ENCODE results near the gene FSIP1. TPM values are rescaled to one million over a fixed set of nuclear protein-coding genes. Genes with fewer than 3 reads are reported as not detected.
A peak's percentile ranks its signal among the peaks of the same experiment; 100 is the strongest.

The FSIP1 gene
- polyA plus RNA-seq, 1 donor, result 3.6 TPM

DNA sequence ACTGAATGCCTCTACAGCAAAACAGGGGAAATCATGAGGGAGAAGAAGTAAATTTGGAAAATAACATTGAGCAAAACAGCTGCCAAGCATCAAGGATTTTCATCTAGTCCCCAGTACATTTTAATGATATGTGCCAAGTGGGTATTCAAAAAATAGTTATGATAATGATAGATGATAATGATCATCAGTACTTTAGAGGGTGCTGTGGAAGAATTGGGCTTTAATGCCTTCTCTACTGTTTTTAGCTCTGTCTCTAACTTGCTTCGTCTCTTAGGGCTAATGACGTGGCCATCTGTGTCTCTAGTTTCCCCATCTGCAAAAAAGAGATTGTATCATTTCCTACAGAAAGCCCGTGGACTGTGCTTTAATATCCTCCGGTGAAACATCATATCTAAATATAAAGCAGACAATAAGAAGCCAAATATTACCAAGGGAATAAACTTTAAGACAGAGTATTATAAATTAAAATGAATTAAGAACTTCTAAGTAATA, 10.2 kb upstream of the FSIP1 start:
- DNase-seq, result no peak

GRCh38 chr15:39792025-39792843, 9.6 kb upstream of the FSIP1 start:
- DNase-seq, result no peak

DNA sequence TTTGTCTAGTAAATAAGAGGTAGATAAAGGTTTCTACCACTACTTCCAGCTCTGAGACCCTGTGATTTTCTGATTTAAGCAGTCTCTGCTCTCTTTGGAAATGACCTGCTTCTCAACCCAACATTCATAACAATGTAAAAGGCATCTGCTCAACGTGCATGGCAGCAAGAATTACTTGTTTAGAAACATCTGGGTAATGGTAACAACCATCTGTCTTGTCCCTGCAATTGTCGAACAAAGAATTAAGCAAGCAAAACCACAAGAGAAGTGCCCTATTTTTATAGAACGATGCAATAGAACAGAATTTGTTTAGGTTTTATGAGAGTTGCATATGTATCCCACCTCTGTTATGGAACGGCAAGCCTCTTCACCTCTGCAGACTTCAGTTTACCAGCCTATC, 7.1 kb upstream of the FSIP1 start:
- DNase-seq, result no peak

DNA sequence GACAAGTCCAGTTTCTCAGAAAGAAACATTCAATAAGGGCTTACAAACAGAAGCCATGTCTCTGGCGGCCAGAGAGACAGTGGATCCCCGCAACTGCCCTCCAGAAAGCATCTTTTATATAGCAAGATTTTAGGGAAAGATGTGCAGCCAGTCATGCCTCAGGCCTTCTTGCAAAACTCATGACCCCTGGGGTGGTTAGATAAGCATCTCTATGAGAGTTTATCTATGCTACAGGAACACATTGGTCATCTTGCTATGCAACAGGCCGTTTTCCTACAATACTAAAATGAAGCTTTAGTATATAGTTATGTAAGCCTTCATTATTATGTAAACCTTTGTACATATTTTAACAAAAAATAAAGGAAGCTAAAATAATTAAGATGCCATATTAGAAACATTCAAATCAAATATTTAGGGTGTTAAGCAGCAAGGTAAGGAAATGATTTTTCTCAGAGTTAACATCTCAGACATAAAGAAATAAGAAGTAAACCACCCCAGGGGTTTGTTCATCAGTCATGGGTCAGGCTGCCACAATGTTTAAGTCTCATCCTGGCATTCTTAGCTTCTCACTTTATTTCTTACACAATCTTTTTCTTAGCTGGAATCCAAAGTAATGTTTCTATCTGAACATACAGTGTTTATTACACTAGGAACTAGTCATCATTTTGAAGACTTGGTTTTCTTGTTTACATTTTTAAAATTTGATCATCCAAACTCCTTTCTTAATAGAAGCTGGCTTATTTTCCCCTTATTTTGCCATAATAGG, 6.3 kb upstream of the FSIP1 start:
- no peak for DNase-seq

GRCh38 chr15:39788108-39788507, 5.5 kb upstream of the FSIP1 start:
- no peak for DNase-seq

- DNase-seq, result no peak
Measured at GRCh38 chr15:39787479-39787878, 4.8 kb upstream of the FSIP1 start.

GRCh38 chr15:39786447-39787056, 3.9 kb upstream of the FSIP1 start:
- peak; percentile 72 for DNase-seq

DNA sequence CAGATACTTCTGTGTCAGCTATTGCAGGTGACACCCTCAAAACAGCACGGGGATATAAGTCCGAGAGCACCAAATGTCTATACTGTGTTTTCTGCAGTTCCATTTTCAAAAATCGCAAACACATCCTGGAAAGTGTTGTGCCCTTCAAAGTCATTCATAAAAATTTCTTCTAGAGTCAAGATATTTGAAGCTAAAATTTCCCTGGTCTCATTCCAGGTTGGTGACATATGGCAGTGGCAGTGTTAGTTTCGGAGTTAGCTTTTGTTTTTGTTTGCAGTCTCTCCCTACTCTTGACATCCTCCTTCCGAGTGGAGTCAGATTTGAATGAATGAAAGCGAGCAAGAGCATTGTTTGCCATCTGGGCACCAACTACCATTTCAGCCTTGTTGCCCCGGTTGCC, 3.2 kb upstream of the FSIP1 start:
- DNase-seq, result no peak

GRCh38 chr15:39785139-39785538, 2.5 kb upstream of the FSIP1 start:
- DNase-seq, result no peak

- DNase-seq, result no peak
Measured at GRCh38 chr15:39784638-39785037, 2.0 kb upstream of the FSIP1 start.

GRCh38 chr15:39784125-39784524, 1.5 kb upstream of the FSIP1 start:
- no peak for DNase-seq

GRCh38 chr15:39783244-39783820, 691 bp upstream of the FSIP1 start:
- DNase-seq, result no peak

GRCh38 chr15:39781967-39782302, 706 bp downstream of the FSIP1 start:
- DNase-seq, result no peak

DNA sequence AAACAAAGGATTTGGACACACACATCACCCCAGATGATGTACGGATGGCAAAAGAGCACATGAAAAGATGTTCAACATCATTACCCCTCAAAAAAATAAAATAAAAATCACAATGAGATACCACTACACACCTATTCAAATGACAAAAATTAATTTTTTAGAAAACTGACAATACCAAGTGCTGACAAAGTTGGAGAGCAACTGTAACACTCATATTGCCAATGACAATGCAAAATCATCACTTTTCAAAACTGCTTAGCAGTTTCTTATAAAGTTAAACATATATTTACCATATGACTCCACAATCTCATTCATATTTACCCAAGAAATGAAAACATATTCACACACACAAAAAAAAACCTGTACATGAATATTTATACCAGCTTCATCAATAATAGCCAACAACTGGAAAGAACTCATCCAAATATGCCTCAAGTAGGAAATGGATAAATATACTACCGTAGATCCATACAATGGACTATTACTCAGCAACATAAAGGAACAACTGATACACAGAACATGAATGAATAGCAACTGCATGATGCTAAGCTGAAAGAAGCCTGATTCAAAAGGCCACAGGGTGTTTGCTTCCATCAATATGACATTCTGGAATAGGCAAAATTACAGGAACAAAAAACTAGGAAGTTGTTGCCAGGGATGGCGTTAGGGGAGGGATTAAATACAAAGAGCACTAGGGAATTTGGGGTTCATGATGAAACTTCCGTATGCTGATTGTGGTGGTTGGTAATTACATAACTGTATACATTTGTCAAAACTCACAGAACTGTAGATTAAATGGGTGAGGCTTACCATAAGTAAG, 1.3 kb downstream of the FSIP1 start:
- DNase-seq, result no peak

DNA sequence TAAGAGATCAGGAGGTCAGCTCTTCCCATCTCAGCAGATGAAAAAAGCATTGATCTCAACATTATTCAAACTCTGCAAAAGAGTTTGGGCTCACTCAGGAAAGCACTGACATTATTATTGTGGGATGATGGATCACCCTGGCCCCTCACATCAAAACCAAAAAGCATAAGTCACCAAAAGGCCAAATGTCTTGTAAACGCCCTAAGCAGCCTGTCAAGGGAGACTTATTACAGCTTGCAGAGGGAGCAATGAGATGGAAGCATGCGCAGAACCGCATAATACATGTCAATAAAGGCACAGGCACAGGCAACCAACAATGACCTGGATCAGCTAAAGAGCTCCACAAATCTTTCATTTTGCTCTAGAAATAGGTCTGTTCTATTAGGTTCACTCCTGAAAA, 4.6 kb downstream of the FSIP1 start:
- DNase-seq, result peak; percentile 47

GRCh38 chr15:39777496-39777895, 5.1 kb downstream of the FSIP1 start:
- DNase-seq, result no peak

GRCh38 chr15:39776068-39776467, 6.6 kb downstream of the FSIP1 start:
- DNase-seq, result no peak

- DNase-seq, result no peak
Measured at GRCh38 chr15:39774688-39775267, 7.9 kb downstream of the FSIP1 start.

DNA sequence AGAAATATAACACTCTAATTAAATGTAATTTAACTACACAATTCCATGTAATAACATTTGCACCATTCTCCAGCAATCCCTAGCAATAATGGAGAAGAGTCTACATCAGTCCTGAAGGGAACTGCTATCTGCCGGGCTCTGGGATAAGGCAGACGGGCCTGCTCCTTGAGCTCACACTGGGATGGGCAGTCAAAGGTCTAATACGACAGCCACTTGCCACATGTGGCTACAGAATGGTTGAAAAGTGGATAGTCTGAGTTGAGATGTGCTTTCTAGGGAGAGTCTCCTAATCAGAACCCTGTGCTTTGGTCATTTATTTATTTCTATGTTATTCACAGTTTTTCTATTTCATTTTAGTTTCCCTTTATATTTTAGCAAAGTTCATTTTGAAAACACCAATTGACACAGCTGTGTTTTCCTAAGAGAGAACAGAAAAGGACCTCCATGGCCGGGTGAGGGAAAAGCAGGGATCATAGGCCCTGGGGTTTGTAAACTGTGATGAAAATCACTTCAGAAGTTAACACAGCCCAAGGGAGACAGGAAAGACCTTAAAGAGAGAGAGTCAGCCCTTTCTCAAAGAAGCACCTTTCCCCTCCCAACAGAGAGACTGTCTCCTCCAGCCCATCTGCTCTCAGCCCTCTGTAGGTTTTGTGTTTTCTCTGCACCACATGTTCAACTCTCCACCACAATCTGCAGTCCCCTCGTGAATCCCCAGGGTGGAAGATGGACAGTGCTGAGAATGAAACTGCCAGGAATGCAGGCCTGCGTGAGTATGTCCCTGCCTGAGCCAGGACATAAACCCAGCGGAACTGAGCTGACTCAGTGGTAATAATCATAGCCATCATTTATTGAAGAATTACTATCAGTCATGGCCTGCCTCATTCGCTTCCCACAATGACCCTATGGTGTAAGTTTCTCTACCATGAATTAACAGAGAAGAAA, 11.6 kb downstream of the FSIP1 start:
- DNase-seq, result no peak

- no peak for DNase-seq
Measured at GRCh38 chr15:39767921-39768320, 14.7 kb downstream of the FSIP1 start.

Measured in left kidney (tissue), 2 donors.